PC-3 (cell line): Measurements from ENCODE around the gene ZNF782.

Experiments
- EZH2phosphoT487 ChIP-seq: fragments of 300-600 bp; sonication (generic); IDR thresholded peaks from 2 replicates; pipeline ENCODE4 v1.6.1; 2018; ENCODE audit warnings: mild to moderate bottlenecking, antibody characterized with exemption, low read length, borderline replicate concordance
- TF ChIP-seq, protein P1 (sequence below): fragments of 300-600 bp; sonication (generic); conservative IDR thresholded peaks from 2 replicates; pipeline ENCODE4 v1.5.1; 2017; ENCODE audit warnings: antibody characterized with exemption, low read depth, mild to moderate bottlenecking, low read length

- TF ChIP-seq, protein P1, sequence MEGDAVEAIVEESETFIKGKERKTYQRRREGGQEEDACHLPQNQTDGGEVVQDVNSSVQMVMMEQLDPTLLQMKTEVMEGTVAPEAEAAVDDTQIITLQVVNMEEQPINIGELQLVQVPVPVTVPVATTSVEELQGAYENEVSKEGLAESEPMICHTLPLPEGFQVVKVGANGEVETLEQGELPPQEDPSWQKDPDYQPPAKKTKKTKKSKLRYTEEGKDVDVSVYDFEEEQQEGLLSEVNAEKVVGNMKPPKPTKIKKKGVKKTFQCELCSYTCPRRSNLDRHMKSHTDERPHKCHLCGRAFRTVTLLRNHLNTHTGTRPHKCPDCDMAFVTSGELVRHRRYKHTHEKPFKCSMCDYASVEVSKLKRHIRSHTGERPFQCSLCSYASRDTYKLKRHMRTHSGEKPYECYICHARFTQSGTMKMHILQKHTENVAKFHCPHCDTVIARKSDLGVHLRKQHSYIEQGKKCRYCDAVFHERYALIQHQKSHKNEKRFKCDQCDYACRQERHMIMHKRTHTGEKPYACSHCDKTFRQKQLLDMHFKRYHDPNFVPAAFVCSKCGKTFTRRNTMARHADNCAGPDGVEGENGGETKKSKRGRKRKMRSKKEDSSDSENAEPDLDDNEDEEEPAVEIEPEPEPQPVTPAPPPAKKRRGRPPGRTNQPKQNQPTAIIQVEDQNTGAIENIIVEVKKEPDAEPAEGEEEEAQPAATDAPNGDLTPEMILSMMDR = no peak
- no peak for TF ChIP-seq EZH2phosphoT487
These were observed 10.3 kb downstream of the ZNF782 start for GRCh38 chr9:96844040-96844439.
